HG02763 (cell line): Measurements from ENCODE around the gene GMDS.

Source experiments
- ATAC-seq: cut with Tn5 transposase; IDR thresholded peaks from one replicate; pipeline ENCODE4 v1.9.1; 2021; ENCODE audit warnings: mild to moderate bottlenecking, moderate library complexity; ENCODE audit not compliant: unreplicated experiment

GMDS gene

DNA sequence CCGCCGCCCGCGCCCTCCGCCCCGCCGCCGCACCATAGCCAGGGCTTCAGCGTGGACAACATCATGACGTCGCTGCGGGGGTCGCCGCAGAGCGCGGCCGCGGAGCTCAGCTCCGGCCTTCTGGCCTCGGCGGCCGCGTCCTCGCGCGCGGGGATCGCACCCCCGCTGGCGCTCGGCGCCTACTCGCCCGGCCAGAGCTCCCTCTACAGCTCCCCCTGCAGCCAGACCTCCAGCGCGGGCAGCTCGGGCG is 634.2 kb downstream of the GMDS start:
- no peak for ATAC-seq

DNA sequence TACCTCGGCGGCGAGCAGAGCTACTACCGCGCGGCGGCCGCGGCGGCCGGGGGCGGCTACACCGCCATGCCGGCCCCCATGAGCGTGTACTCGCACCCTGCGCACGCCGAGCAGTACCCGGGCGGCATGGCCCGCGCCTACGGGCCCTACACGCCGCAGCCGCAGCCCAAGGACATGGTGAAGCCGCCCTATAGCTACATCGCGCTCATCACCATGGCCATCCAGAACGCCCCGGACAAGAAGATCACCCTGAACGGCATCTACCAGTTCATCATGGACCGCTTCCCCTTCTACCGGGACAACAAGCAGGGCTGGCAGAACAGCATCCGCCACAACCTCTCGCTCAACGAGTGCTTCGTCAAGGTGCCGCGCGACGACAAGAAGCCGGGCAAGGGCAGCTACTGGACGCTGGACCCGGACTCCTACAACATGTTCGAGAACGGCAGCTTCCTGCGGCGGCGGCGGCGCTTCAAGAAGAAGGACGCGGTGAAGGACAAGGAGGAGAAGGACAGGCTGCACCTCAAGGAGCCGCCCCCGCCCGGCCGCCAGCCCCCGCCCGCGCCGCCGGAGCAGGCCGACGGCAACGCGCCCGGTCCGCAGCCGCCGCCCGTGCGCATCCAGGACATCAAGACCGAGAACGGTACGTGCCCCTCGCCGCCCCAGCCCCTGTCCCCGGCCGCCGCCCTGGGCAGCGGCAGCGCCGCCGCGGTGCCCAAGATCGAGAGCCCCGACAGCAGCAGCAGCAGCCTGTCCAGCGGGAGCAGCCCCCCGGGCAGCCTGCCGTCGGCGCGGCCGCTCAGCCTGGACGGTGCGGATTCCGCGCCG is 634.7 kb downstream of the GMDS start:
- no peak for ATAC-seq

DNA sequence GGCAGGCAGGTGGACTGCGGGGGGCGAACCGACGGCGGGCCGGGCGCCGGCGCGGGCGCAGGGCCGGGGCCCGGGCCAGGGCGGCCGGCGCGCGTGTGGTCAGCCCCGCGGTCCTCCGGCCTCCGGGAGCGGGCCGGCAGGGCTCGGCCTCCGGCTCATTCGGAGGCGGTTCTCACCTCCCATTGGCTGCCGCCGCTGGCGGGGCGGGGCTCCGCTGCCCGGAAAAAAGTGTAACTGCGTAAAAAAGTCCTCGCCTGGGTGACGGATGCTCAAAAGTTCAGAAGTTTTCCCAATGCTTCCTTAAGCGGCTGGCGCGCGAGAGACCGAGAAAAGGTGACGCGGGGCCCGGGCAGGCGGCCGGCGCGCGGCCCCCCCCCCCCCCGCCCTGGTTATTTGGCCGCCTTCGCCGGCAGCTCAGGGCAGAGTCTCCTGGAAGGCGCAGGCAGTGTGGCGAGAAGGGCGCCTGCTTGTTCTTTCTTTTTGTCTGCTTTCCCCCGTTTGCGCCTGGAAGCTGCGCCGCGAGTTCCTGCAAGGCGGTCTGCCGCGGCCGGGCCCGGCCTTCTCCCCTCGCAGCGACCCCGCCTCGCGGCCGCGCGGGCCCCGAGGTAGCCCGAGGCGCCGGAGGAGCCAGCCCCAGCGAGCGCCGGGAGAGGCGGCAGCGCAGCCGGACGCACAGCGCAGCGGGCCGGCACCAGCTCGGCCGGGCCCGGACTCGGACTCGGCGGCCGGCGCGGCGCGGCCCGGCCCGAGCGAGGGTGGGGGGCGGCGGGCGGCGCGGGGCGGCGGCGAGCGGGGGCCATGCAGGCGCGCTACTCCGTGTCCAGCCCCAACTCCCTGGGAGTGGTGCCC is 635.5 kb downstream of the GMDS start, which contains the start of gene FOXC1:
FOXC1 (plus strand) TSS at position 268 of the 849 bp plus-strand sequence; CDS start at position 799, 531 bp downstream.
- peak; percentile 54 for ATAC-seq

DNA sequence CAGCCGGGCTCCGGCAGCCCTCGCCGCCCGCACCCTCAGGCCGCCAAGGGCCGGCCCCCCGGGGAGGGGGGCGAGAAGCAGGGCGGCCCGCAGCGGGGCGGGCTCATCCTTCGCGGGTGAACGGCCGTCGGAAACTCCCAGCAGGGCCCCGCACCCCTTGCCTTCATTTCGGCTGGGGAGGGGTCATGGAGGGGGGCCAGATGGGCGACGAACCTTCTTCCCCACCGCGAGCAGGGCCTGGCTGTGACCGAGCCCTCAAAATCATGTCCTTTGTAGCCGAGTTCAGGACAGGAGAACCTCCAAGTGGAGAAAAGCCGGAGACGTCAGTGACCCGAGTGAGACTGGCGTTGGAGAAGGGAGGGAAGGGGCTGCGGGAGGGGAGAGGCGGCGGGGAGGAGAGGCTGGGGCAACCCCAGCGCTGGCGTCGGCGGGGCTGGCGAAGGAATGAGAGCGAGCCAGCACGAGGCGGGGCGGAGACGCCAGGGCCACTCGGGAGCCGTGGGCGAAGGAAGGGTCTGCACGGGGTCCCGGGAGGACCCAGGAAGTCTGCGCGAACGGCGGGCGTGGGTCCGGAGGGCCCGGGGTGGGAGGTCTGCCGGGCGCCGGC is 636.3 kb downstream of the GMDS start:
- no peak for ATAC-seq

DNA sequence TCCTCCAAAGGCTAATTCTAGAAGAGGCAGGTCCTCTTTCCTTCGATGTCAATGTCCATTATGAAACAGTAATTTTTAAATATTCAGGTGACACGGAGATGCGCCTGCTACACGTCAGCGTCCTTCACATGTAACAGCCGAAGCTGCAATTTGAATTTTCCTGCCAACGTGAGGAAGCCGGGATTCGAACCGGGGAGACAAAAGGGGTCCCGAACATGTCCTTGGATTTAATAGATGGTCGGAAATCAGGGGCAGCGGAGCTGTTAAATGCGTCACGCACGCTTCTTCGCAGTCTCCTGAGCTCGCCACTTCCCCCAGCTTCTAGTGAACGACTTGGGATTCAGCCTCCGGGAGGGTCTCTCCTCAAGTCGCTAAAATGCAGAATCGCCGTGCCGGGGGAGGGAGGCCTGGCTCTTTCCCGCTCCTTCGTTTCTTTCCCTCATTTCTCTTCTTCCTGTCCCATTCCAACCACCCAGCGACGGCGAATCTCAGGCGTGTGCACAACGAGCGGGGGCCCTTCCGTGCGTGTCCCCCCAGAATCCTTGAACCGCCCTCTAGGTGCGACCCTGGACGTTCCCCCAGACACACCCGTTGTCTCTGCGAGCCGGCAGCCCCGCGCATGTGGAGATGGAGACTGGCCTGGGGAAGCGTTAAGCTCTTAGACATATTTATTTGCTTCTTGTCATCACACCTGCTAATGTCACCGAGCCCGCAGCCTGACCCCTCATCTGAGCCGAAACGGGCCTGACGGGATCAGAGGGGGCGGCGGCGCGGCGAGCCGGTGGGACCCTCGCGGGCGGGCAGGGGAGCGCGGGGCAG is 637.0 kb downstream of the GMDS start:
- no peak for ATAC-seq

DNA sequence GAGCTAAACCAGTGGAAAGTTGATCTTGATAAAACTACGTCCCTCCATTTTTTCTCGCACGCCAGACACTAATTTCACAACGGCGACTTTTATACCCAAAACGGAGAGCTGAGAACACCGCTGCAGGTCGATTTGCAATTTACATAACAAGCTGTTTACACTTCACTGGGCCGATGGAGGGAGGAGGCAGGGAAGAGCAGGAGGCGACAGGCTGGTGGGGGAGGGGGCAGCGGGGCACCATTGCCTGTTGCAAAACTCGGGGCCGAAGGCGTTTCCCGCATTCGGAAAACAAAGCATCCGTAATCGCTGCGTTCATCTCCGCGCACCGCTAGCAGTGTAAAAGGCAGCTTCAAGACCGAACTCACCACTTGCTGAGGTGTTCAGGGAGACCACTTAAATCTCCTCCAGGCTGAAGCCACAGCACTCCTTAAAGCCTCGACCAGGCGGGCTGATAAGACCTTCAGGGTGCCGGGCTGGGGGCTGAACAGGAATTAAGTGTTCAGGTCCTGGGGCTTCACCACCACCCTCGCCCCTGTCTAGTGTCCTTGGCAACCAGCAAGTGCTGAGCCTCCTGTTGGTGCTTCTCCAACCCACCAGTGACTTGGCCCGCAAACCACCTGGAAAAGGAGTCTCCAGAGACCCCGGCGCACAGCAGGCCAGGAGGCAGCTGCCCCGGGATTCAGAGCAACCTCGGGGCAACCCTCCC is 637.7 kb downstream of the GMDS start:
- no peak for ATAC-seq

DNA sequence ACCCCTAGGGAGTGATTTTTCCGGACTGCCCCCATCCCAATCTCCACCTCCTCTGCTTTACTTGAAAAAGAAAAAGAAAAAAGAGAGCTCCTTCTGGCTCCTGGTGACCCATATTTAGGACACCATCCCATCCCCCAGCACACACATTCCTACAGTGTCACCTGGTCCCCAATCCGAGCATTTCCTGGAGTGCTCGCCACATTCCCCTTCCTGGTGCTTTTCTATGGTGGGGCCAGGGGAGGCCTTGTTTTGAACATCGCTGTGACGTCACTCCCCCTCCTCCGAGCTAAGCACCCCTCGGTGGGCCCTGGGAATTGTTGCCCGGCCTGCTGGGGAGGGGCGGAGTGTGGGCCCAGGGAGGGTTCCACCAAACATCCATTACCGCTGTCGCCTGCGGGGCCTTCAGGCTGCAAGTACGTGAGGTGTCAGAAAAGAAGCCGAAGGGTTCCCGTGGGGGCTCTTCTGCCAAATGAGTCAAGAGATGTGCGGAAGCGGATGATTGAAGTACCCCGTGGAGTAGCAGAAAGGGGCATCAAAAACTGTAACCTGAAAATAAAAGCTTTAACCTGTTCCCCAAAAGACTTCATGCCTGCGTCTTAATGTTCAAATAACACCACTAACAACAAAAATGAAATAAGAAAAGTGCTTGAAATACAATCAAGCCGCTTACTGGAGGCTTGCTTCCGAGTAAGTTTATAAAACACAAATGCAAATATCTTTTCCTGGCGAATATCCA is 638.5 kb downstream of the GMDS start:
- ATAC-seq, result no peak

DNA sequence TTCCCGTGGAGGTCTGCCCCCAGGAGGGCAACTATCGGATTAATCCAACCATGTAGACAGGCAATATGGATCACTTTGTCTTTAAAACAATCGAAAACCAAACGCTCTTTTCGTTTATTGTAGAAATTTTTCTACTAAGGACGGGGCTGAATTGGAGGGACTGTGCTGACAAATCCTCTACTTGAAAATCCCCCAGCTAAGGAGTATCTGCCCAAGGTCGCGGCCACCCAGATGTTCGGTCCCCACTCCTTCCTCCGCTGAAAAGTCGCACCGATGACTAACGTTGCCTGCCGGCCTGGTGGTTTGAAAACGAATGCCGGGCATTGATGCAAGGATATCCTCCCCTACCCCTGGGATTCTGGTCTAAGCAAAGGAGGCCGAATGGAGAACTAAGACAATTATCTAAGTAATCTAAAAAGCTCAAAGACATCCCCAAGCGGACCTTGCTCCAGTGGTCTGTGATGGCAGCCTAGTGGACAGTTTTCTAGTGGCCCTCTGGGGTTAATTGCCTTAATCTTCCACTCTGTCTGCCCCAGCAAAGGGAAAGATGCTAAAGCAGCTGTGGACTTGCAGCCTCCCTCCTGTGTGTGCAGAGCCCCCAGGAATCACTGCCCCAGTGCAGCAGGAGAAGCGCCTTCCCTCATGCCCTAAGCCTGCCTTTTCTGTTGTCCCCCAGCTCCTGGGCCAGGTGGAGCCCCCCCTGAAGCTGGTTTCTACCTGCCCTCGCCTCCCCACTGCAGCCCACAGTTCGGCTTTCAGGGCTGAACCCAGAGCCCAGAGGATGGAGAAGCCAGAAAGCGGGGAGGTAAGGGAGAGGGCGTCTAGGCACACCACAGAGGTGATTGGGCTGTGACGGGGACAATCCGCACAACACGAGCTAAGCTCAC is 639.3 kb downstream of the GMDS start:
- no peak for ATAC-seq

DNA sequence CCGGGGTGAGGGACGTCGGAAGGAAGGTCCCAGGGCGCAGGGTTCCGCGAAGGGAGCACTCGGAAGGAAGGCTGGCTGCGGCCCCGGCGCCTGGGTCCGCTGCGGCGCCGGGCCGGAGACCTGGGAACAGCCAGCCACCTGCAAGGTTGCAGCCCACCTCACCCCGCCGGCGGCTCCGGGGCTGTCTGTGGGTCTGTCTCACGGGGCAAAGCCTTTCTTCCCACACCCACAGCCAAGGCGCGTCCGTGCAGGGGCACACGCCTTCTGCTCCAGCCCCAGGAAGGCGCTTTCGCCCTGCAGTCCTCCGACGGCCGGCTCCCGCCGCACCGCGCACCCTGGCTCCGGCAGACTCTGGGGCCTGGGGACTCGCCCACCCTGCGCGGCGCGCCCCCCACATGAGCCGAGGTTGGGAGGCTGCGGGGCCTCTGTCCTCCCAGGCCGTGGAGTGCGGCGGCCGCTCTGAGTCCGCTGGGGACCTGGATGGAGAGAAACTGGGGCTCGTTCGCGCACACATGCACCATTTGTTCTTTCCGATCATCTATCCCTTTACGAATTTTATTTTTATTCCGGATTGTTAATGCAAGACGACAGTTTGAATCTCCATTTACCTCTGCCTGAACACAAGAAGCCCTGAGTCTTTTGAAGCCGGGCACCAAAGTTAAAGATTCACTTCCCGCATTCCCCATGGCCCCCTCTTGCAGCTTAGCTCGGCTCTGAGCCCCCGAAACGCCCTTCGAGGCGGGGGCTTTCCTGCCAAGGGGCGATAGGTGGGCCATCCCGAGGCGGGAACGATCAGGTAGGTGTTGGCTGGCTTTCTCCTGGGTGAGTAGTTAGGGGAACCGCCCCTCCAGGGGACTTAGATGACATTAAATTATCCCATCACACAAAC is 640.2 kb downstream of the GMDS start:
- no peak for ATAC-seq

DNA sequence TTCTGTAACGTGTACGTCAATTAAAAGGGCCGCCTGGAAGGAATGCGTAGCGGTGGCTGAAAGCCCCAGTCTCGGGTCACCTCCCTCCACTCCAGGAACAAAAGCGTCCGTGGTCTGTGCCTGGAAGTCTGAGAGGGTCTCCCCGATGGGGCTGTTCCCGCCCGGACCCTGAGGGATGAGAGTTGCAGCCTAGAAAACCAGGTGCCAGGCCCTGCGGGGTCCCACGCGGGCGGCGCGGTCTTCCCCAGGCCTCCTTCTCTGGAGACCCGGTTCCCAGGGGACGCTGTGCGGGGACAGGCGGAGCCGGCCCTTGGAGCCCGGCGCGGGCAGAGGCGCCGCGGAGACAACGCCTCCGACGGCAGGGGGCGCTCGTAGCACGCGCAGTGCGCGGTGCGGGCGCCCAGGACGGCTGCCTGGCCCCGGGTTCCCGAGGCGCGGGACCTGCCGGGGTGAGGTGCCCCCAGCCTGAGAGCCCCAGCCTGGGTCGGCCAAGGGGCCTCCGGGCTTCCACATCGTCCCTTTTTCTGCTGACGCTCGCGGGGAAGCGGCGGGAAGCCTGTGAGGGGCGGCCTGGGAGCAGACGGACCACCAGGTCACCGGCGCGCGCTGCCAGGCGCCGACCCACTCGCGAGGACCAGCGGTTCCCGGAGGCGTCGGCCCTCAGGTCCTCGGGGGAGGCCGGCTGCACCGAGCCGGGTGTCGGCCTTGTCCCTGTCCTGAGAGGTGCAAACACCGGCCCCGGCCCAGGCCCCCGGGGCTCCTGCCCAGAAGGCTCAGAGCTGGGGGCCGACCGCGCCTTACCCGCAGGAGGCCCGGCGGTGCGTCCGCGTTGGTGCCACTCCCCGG is 641.0 kb downstream of the GMDS start:
- ATAC-seq, result peak; percentile 48

DNA sequence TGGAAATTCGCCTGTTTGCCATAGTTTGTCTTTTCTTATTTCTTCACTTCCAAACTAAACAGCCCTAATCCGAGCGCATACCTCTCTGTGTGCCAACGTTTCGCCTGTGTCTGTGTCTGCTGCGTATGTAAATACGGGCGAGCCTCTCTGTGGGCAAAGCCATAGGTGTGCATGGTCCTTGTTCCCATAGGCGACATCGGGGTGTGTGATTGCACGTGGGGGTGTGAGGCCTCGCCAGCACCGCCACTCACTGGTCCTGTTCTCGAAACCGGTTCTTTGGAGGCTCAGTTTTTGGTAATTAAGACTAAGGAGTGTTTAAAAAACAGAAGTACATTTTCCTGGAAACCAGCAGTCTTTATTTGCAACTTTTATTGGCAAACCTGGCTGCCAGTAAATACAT is 641.7 kb downstream of the GMDS start:
- no peak for ATAC-seq

DNA sequence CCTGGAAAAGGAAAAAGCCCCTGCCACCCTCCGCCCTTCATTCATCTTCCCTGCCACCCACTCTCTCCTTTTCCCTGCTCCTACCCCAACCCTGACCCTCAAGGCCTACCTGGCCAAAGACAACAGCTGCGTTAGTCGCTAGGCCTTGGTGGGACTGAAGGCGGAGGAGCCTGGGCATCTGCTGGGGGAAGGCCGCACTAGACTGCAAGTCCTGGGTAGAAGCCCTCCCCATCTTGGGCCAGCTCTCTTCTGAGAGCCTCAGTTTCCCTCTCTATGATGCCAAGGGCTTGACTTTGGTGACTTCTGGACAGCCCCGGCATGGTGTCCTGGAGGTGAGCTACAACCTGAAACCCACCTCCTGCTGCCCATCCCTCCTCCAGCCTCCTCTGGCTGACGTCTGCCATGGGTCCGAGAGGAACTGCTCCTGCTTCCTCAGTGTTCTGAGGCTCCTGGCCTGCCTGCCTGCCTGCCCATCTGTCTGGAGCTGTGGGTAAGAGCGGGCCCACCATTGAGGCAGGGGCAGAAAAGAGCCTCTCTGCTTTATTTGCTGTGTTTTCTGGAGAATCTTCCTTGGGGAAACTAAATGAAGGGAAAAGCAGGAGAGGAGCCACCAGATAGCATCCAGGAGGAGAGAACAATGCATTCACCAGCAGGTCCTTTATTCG is 643.2 kb downstream of the GMDS start:
- ATAC-seq, result no peak

DNA sequence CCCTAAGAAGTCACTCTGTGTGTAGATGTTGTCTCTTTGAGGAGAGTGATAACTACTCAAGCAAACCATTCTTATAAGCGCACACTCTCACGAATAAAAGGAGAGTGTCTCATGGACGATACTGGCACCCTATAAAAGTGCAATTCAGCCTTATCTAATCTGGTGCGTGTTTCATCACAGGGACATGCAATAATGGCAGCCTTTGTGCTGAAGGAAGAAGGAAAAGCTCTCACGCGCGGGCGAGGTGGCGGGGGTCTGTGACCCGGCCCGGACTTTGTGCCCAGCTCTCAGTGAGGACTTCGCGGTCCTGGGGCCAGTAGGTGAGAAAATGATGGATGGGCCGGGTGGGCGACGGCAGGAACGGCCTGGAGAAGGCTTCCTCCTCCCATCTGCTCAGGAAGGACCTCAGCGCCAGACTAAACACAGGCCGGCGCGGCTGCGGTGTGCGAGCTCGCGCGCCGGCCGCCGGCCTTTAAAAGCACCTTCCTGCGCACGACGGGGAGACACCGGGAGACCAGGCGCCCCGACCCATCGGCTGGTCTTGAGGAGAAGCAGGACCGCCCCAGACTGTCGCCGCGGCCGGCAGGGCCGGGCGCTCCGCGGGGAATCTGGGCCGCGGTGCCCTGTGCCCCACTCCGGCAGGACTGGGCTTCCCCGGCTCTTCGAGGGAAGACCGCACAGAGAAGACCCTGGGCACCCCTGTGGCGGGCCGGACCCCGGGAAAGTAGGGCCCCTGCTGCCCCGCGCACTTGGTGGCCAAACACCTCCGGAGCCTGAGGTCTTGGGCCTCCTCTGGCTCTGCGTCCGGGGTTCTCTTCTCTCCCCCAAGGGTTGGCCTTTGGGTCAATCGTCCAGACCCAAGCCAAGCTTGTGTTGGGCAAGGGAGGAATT is 644.0 kb downstream of the GMDS start:
- no peak for ATAC-seq

DNA sequence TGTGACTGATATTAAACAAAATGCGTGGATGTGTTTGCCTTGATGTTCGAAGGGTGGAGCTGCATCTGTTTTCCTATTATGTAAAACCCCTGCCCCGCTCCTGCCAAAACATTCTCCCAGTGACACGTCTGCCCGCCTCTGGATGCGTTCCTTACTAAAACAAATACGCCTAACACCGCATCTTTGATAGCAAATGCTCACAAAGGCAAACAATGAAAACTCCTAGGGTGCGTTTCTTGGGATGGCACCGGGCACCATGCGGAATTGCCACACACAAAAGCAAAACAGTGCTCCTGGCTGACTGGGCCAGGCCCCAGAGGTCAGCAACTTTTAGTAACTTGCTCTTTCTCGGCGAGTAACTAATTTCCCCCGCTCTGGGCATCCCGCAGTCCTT is 644.6 kb downstream of the GMDS start:
- ATAC-seq, result no peak

DNA sequence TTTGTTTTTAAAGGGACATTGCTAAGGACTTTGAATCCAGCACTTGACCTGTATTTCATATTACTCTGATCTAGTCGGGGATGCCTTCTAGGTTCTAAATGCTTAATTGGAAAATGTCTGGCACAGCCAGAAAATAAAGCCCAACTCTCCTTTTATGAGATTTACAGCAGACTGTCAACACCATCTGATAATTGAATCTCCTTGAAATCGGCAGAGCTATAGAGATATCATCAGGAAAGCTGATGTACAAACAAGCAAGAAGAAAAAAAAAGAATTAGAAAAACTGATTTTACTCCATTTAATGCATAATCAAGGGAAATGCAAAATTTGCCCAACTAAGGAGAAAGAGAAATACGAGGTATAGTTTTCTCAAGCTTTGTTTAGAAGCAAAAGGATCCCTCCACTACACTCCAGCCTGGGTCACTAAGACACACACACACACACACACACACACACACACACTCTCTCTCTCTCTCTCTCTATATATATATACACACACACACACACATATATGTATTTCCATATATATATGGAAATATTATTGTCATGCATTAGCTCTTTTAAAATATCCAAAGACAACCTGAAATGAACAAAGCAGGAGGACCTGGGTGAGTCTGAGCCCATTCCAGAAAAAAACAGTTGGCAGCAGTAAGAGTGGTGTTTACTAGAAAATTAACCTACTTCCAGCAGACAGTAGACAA is 645.2 kb downstream of the GMDS start:
- no peak for ATAC-seq
